Measurements from ENCODE around the gene SAMD11.
"Not testable (repeated sequence)": the region's sequence is repeated elsewhere in the genome, so short reads cannot be mapped to it uniquely, and the experiment has no call there.

The SAMD11 gene

GRCh38 chr1:965526-966134 lies 41.9 kb downstream of the SAMD11 start:
- no peak for DNase-seq

- no peak for DNase-seq
Observed at GRCh38 chr1:966135-966703, 42.5 kb downstream of the SAMD11 start, which contains the start of gene PLEKHN1. PLEKHN1 (plus strand) TSS chr1:966482; CDS start chr1:966532, 50 bp downstream.

GRCh38 chr1:966704-967300 lies 43.1 kb downstream of the SAMD11 start:
- DNase-seq, result peak; percentile 21

- DNase-seq, result no peak
Observed at GRCh38 chr1:967466-968343, 44.0 kb downstream of the SAMD11 start.

- DNase-seq, result no peak
Observed at GRCh38 chr1:969260-969855, 45.6 kb downstream of the SAMD11 start.

- DNase-seq, result no peak
Observed at GRCh38 chr1:970242-970972, 46.7 kb downstream of the SAMD11 start.

GRCh38 chr1:970973-971730 lies 47.4 kb downstream of the SAMD11 start:
- no peak for DNase-seq

GRCh38 chr1:971751-972506 lies 48.2 kb downstream of the SAMD11 start:
- DNase-seq, result no peak

GRCh38 chr1:972726-973458 lies 49.2 kb downstream of the SAMD11 start:
- DNase-seq, result no peak

- DNase-seq, result no peak
Observed at GRCh38 chr1:973459-974292, 50.0 kb downstream of the SAMD11 start.

- DNase-seq, result no peak
Observed at GRCh38 chr1:974293-974640, 50.5 kb downstream of the SAMD11 start.

GRCh38 chr1:974687-975328 lies 51.1 kb downstream of the SAMD11 start:
- no peak for DNase-seq

- no peak for DNase-seq
Observed at GRCh38 chr1:975365-975764, 51.6 kb downstream of the SAMD11 start.

- DNase-seq, result no peak
Observed at GRCh38 chr1:975896-976683, 52.4 kb downstream of the SAMD11 start.

GRCh38 chr1:976791-977190 lies 53.1 kb downstream of the SAMD11 start:
- DNase-seq, result not testable (repeated sequence)

- no peak for DNase-seq
Observed at GRCh38 chr1:978069-978834, 54.5 kb downstream of the SAMD11 start.

Data from KG1 (cell line).